GM13977 (cell line): ENCODE results near the gene SCRN1.

Experiments used
- DNase-seq: peaks from one replicate; pipeline ENCODE4 v3.0.0; 2012; ENCODE audit warnings: low spot score
- CTCF ChIP-seq: IDR thresholded peaks from 2 replicates; pipeline ENCODE4 v1.5.1; 2012; ENCODE audit warnings: mild to moderate bottlenecking, control low read depth; ENCODE audit not compliant: insufficient read depth; ENCODE audit errors: extremely low read depth, missing control alignments
- in situ Hi-C: fragments of 300-500 bp; cut with MboI; formaldehyde crosslinking; loops from one replicate; pipeline ENCODE4 v1.12.0; 2022; ENCODE audit warnings: low sequenced_read_pairs, low pct_unique_long_range_greater_than_20kb, mixed read lengths, inconsistent platforms; ENCODE audit not compliant: unreplicated experiment

The SCRN1 gene

GRCh38 chr7:29900745-29901144, 88.9 kb downstream of the SCRN1 start:
- in situ Hi-C loops, result no loop called here
- DNase-seq, result no peak
- no peak for TF ChIP-seq CTCF

GRCh38 chr7:29898301-29898700, 91.3 kb downstream of the SCRN1 start:
- in situ Hi-C loops, result no loop called here
- TF ChIP-seq CTCF, result no peak
- no peak for DNase-seq

GRCh38 chr7:29896685-29897411, 92.8 kb downstream of the SCRN1 start:
- in situ Hi-C loops, result no loop called here
- no peak for TF ChIP-seq CTCF
- no peak for DNase-seq

- no peak for DNase-seq
- TF ChIP-seq CTCF, result no peak
- in situ Hi-C loops, result no loop called here
Measured at GRCh38 chr7:29895559-29895958, 94.0 kb downstream of the SCRN1 start.

GRCh38 chr7:29894256-29894655, 95.3 kb downstream of the SCRN1 start:
- no peak for DNase-seq
- in situ Hi-C loops, result no loop called here
- no peak for TF ChIP-seq CTCF

GRCh38 chr7:29893351-29893965, 96.1 kb downstream of the SCRN1 start:
- no peak for TF ChIP-seq CTCF
- in situ Hi-C loops, result no loop called here
- no peak for DNase-seq

- no peak for TF ChIP-seq CTCF
- in situ Hi-C loops, result no loop called here
Measured at GRCh38 chr7:29892231-29892630, 97.4 kb downstream of the SCRN1 start.

More at GRCh38 chr7:29892231-29892630, 97.4 kb downstream of the SCRN1 start:
- DNase-seq, result no peak
